GM06990 (cell line): ENCODE results near the gene RPP38.

Experiments
- DNase-seq: peaks from one replicate; pipeline ENCODE4 v3.0.0-alpha.2; 2011; ENCODE audit not compliant: insufficient read length; ENCODE audit errors: extremely low read depth
- H3K27me3 ChIP-seq: replicated peaks from 2 replicates; pipeline ENCODE4 v1.6.0; 2011; ENCODE audit warnings: low read length; ENCODE audit not compliant: control insufficient read depth, insufficient read depth
- H3K36me3 ChIP-seq: 2 replicates; pipeline ENCODE4 v1.5.1; 2011; ENCODE audit warnings: low read length; ENCODE audit not compliant: control insufficient read depth, insufficient read depth
- H3K4me3 ChIP-seq: replicated peaks from 2 replicates; pipeline ENCODE4 v1.5.1; 2011; ENCODE audit warnings: low read depth, mild to moderate bottlenecking, control low read depth, low read length
- TF ChIP-seq, protein P1 (sequence below): IDR thresholded peaks from 2 replicates; pipeline ENCODE4 v1.5.1; 2011; ENCODE audit warnings: low read length, control low read depth, mild to moderate bottlenecking, inconsistent platforms; ENCODE audit not compliant: insufficient read depth, poor library complexity, severe bottlenecking

RPP38 gene

DNA sequence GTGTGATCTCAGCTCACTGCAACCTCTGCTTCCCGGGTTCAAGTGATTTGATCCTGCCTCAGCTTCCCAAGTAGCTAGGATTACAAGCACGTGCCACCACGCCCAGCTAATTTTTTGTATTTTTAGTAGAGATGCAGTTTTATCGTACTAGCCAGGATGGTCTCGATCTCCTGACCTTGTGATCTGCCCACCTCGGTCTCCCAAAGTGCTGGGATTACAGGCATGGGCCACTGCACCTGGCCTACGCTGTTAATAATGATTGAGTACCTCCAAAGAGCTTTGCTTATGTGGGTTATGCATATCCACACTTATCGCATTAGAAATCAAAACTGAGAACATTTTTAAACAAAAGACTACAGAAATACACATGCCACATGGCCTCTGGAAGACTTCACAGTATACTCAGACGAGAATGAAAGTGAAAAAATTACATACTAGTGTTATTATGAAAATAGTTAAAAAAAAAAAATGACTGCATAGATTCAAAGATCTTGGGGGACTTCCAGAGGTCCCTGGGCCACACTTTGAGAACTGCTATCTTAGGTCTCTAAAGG lies 25.4 kb downstream of the RPP38 start:
- TF ChIP-seq, protein P1, sequence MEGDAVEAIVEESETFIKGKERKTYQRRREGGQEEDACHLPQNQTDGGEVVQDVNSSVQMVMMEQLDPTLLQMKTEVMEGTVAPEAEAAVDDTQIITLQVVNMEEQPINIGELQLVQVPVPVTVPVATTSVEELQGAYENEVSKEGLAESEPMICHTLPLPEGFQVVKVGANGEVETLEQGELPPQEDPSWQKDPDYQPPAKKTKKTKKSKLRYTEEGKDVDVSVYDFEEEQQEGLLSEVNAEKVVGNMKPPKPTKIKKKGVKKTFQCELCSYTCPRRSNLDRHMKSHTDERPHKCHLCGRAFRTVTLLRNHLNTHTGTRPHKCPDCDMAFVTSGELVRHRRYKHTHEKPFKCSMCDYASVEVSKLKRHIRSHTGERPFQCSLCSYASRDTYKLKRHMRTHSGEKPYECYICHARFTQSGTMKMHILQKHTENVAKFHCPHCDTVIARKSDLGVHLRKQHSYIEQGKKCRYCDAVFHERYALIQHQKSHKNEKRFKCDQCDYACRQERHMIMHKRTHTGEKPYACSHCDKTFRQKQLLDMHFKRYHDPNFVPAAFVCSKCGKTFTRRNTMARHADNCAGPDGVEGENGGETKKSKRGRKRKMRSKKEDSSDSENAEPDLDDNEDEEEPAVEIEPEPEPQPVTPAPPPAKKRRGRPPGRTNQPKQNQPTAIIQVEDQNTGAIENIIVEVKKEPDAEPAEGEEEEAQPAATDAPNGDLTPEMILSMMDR = no peak
- peak; percentile 59 for DNase-seq
- Histone ChIP-seq H3K36me3 (peaks cover 2% of the 10 kb centered on the region), H3K4me3 (no peak overlapping the region), H3K27me3 (no peaks in the 10 kb centered on the region)

DNA sequence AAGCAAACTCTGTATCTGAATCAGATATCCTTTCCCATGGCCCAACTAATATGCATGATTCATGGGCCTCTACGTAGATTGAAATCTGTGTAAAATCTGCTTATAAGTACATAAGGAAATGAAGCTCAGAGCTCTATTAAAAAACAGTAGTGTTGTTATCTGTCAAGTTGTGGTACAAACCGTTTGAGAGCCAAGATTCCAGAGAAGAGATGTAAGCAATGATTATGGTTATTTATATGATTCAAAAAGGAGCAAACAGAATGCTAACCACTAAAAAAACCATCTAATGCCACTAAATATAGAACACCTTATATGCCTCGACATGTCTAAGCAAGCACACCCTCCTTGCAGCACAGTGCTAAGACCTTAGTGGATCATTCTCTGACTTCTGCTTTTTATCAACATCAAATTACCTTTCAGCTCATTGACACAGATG lies 26.6 kb downstream of the RPP38 start:
- TF ChIP-seq, protein P1 = no peak
- no peak overlapping the region for H3K4me3 ChIP-seq
- peak; percentile 25 for DNase-seq
- no peaks in the 10 kb centered on the region for H3K27me3 ChIP-seq
- peaks cover 2% of the 10 kb centered on the region for H3K36me3 ChIP-seq

DNA sequence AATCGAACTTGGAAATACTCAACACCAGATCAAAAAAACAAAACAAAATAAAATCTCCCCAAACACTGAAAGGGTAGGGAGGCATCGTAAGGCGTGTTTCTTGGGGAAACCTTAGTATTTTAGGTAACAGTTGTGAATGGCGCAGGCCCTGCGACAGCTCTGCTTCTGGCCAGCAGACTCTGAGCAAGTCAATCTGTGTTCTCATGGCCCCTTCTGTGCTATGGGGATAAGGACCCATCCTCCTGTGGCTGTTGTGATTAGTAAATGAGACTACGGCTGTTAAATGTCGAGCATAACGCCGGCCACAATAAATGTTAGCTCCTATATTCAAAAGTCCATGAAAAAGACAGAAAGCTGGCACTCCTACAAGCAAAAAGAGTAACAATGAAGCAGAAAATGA lies 27.0 kb downstream of the RPP38 start:
- Histone ChIP-seq H3K4me3 (no peak overlapping the region), H3K36me3 (peaks cover 2% of the 10 kb centered on the region), H3K27me3 (no peaks in the 10 kb centered on the region)
- TF ChIP-seq, protein P1 = no peak
- no peak for DNase-seq

DNA sequence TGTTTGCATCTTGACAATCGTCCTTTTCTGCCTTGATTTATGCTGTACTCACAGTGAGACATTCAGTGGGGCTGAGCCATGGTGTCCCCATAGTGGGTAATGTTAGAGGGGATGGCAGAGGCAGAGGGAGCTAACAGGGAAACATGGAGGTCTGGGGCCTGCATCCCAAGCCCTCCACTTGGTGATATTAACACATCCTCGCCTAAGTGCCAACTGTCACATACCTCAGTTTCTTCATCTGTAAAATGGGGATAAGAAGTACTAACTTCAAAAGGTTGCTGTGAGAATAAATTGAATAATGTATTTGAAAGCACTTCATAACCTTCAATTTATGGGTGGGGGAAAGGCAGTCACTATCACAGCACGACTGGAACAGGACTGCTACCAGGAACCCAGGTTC lies 27.8 kb downstream of the RPP38 start:
- Histone ChIP-seq H3K4me3 (no peak overlapping the region), H3K36me3 (peaks cover 2% of the 10 kb centered on the region), H3K27me3 (no peaks in the 10 kb centered on the region)
- TF ChIP-seq, protein P1 = no peak
- no peak for DNase-seq

DNA sequence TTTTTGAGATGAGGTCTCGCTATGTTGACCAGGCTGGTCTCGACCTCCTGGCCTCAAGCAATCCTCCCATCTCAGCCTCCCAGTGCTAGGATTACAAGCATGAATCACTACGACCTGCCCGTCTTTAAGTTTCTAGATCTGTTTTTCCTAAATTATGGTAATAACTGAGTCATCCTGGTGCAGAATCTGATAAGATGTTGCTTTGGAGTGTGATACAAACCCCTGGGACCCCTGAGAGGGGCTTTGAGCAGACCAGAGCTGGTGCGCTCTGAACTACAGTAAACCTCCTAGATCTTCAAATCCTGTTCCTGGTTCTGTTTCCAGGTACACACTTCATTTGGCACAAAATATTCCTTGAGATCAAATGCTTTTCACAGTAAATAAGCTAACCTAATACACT lies 34.2 kb downstream of the RPP38 start:
- DNase-seq = no peak
- peaks cover 4% of the 10 kb centered on the region for H3K36me3 ChIP-seq
- TF ChIP-seq, protein P1 = no peak
- no peak overlapping the region for H3K4me3 ChIP-seq
- H3K27me3 ChIP-seq = no peaks in the 10 kb centered on the region
